ENCODE results near the gene VWA3B.
"Not testable (repeated sequence)": the region's sequence is repeated elsewhere in the genome, so short reads cannot be mapped to it uniquely, and the experiment has no call there.

DNA sequence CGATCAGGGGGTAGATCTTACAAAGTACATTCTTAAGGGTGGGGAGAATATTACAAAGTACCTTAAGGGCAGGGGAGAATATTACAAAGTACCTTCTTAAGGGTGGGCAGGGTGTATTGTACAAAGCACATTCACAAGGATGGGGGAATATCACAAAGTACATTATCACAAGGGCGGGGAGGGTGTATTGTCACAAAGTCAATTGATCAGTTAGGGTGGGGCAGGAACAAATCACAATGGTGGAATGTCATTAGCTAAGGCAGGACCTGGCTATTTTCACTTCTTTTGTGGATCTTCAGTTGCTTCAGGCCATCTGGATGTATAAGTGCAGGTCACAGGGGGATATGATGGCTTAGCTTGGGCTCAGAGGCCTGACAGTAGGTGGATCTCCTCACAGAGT lies 42.2 kb upstream of the VWA3B start:
- TF ChIP-seq, protein P1, sequence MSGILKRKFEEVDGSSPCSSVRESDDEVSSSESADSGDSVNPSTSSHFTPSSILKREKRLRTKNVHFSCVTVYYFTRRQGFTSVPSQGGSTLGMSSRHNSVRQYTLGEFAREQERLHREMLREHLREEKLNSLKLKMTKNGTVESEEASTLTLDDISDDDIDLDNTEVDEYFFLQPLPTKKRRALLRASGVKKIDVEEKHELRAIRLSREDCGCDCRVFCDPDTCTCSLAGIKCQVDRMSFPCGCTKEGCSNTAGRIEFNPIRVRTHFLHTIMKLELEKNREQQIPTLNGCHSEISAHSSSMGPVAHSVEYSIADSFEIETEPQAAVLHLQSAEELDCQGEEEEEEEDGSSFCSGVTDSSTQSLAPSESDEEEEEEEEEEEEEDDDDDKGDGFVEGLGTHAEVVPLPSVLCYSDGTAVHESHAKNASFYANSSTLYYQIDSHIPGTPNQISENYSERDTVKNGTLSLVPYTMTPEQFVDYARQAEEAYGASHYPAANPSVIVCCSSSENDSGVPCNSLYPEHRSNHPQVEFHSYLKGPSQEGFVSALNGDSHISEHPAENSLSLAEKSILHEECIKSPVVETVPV (CRISPR knock-in tag; IDR thresholded peaks at IDR 0.05), result not testable (repeated sequence)
- TF ChIP-seq SNAI2 (CRISPR knock-in tag; IDR thresholded peaks at IDR 0.05); ARNTL (CRISPR knock-in tag; IDR thresholded peaks at IDR 0.05; ENCODE audit: borderline replicate concordance, low read depth); ZNF8 (CRISPR knock-in tag; IDR thresholded peaks at IDR 0.05); OSR1 (CRISPR knock-in tag; IDR thresholded peaks at IDR 0.05); ZNF70 (CRISPR knock-in tag; IDR thresholded peaks at IDR 0.05): not testable (repeated sequence)
- TF ChIP-seq, protein P2, sequence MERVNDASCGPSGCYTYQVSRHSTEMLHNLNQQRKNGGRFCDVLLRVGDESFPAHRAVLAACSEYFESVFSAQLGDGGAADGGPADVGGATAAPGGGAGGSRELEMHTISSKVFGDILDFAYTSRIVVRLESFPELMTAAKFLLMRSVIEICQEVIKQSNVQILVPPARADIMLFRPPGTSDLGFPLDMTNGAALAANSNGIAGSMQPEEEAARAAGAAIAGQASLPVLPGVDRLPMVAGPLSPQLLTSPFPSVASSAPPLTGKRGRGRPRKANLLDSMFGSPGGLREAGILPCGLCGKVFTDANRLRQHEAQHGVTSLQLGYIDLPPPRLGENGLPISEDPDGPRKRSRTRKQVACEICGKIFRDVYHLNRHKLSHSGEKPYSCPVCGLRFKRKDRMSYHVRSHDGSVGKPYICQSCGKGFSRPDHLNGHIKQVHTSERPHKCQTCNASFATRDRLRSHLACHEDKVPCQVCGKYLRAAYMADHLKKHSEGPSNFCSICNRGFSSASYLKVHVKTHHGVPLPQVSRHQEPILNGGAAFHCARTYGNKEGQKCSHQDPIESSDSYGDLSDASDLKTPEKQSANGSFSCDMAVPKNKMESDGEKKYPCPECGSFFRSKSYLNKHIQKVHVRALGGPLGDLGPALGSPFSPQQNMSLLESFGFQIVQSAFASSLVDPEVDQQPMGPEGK (CRISPR knock-in tag; IDR thresholded peaks at IDR 0.05; ENCODE audit: borderline replicate concordance), result not testable (repeated sequence)
- TF ChIP-seq, protein P3, sequence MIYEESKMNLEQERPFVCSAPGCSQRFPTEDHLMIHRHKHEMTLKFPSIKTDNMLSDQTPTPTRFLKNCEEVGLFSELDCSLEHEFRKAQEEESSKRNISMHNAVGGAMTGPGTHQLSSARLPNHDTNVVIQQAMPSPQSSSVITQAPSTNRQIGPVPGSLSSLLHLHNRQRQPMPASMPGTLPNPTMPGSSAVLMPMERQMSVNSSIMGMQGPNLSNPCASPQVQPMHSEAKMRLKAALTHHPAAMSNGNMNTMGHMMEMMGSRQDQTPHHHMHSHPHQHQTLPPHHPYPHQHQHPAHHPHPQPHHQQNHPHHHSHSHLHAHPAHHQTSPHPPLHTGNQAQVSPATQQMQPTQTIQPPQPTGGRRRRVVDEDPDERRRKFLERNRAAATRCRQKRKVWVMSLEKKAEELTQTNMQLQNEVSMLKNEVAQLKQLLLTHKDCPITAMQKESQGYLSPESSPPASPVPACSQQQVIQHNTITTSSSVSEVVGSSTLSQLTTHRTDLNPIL (CRISPR knock-in tag; IDR thresholded peaks at IDR 0.05; ENCODE audit: low read depth), result not testable (repeated sequence)

Data from SK-N-SH treated with all-trans-retinoic acid at 6 μM for 48 hours (cell line).